ENCODE results near the gene CRYGN.

The CRYGN gene

GRCh38 chr7:151425670-151426440 lies 14.1 kb downstream of the CRYGN start:
- no peak for DNase-seq

GRCh38 chr7:151424799-151425198 lies 15.1 kb downstream of the CRYGN start:
- DNase-seq: no peak

GRCh38 chr7:151423936-151424335 lies 16.0 kb downstream of the CRYGN start:
- no peak for DNase-seq

DNA sequence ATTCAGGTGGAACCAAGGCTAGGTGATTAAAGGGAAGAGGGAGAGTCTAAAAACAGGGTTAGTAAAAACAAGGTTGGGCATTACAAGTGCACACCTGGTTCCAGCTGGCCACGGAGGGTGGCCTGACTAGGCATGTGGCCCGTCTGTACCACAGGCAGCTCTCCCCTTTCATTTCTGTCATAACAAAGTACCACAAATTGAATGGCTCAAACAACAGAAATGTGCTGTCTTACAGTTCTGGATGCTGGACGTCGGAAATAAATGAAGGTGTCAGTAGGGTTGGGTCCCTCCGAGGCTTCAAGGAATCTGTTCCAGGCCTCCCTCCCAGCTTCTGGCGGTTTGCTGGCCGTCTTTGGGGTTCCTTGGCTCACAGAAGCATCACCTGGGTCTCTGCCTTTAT lies 16.7 kb downstream of the CRYGN start:
- DNase-seq: no peak

DNA sequence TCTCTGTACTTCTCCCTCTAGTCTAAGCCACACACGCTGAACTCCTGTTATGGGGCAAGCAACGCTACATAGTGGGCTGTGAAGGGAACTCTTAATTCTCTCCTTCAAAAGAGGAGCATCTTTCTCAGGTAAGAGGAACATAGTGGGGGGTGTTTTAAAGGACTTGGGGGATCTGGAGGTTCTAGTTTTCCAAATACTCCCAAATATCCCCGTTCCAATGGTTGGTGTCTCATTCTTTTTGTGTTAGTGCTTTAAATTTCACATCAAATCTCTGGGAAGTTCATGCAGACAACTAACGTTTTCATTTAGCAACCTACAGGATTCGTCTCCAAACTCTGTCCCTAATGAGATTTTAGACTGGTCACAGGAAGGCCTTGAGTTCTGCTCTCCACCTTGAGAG lies 17.7 kb downstream of the CRYGN start:
- no peak for DNase-seq

DNA sequence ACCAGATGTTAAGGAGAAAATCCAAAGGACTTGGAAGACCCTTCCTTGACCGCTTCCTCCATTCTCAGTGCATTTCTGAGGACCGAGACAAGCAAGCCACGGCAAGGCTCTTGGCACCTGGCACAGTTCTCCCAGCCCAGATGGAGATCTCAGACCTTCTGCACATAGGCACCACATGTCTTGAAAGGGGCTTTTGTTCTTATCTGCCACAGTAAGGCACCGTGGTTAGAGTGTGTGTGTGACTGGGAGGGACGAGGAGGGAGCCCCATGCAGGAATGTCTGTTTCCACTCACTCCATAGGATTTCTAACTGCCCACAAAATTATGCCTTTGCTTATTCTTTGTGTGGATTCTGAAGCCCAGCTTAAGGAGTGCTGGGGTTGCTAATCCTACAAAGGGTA lies 19.8 kb downstream of the CRYGN start:
- DNase-seq: no peak

DNA sequence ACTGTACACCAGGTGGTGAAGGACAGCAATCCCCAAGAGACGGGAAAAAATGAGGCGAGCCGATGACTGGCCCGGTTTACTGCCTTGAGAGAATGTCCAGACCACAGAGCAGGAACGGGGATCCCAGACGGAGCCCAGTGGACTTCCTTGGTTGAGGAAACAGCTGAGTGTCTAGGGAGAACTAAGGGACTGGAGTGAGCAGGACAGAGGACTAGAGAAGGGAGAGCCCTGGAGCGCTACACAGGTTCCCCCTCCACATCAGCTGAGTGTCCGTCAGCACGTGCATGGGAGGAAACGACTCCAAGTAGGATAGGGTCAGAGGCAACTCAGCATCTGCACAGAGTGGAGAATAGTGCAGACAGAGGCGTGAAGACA lies 23.0 kb downstream of the CRYGN start:
- DNase-seq: no peak

GRCh38 chr7:151416112-151416940 lies 23.6 kb downstream of the CRYGN start:
- no peak for DNase-seq

DNA sequence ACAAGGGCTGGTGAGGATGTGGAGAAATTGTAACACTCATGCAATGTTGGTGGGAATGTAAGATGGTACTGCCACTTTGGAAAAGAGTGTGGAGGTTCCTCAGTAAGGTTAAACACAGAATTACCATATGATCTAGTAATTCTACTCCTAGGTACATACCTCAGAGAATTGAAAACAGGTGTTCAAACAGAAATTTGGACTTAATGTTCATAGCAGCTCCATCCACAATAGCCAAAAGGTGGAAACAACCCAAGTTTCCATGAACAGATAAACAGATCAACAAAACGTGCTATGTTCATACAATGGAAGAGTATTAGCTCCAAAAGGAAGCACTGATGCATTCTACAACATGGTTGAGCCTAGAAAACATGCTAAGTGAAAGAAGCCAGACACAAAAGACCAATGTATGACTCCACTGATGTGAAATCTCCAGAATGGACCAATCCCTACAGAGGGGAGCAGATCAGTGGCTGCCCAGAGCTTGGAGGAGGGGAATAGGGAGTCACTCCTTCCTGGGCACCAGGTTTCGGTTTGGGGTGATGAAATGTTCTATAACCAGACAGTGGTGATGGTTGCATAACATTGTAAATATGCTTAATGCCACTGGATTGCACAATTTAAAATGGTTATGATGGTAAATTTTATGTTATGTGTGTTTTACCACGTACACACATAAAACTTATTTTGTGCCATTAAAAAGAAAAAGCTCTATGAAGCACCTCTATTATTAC lies 24.4 kb downstream of the CRYGN start:
- no peak for DNase-seq

GRCh38 chr7:151413241-151413640 lies 26.7 kb downstream of the CRYGN start:
- DNase-seq: no peak

DNA sequence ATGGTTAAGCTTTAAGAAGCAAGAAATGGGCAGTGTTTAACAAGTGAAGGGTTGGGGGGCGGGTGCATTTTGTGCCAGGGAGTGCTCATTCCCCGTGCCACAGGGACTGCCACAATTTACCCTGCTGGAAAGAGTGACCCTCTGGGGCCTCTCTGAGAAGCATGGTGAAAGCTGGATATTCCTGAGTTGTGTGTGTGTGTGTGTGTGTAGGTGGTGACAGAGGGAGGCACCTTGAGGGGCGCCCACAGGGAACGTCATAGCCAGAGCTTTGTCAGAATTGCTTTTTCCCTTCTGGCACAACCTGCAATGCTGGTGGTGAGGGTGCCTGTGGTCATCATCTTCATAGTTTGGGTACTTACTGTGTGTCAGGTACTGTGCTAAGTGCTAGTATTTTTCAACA lies 27.6 kb downstream of the CRYGN start:
- DNase-seq: no peak

DNA sequence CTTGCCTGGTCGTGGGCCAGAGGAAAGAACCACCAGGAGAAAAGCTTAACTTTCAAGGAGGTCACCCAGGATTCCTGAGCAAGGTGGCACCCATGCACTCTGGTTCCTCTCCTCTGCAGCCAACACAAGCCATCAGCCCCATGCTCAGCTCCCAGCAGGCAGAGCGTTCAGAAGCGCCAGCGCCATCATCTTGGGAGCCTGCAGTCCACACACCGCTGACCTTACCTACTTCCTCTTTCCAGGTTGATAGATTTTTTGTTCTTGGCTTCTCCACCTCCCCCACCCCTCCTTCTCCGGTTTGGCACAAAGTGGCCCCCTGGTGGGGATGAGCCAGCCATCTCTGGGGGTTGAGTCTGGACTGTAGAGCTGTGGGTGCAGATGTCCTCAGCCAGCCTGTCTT lies 28.4 kb downstream of the CRYGN start:
- no peak for DNase-seq

DNA sequence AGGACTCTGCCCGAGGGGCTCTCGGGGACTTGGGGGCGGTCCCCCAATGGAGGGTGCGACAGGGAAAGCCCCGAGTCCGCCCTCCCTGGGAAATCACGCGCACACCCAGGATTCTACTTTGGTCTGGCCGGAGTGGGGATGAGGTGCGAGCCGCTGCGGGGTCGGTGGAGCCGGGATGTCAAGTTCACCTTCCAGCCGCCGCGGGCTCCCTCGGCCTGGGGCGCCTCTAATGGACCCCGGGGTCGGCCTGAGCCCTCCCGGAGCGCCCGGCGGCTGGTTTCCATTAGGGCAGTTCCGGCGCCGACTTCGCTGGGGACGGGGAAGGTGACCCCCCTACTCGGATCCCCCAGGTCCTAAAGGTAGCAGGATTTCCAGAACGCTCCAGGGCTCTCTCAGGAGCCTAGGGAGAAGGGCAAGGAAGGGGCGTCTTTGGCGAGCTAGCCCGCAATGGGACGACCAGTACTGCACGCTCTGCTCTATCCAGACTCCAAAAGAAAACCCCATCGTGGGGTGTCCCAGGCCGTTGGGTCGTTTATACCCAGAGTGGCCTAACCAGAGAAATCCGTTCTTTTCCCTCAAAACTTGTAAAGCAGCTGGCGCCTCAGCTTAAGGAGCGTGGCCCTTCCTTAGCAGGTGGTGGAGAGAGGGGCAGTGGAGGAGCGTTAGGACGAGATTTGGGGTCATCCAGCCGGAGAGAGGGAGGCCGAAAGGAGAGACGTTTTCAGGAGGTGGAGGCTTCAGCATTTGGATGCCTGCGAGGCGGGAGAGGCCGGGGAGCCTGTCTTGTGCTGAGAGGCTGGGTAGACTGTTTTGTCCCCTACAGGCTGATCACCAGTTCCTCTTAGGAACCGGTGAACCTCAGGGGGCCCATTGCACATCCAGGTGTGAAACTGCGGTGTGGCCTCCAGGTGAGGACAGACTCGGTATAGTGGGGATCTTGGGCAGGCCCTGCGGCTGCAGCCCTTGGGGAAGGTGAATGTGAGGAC lies 29.2 kb downstream of the CRYGN start:
- peak in 1 of 5 experiments; percentile 59 for DNase-seq

GRCh38 chr7:151409667-151410404 lies 30.1 kb downstream of the CRYGN start, which contains the start of gene WDR86:
TSS of gene WDR86 (minus strand) at chr7:151410038. CDS start at chr7:151409589, 449 bp downstream.
- DNase-seq: peak in 1 of 5 experiments; percentile 36

DNA sequence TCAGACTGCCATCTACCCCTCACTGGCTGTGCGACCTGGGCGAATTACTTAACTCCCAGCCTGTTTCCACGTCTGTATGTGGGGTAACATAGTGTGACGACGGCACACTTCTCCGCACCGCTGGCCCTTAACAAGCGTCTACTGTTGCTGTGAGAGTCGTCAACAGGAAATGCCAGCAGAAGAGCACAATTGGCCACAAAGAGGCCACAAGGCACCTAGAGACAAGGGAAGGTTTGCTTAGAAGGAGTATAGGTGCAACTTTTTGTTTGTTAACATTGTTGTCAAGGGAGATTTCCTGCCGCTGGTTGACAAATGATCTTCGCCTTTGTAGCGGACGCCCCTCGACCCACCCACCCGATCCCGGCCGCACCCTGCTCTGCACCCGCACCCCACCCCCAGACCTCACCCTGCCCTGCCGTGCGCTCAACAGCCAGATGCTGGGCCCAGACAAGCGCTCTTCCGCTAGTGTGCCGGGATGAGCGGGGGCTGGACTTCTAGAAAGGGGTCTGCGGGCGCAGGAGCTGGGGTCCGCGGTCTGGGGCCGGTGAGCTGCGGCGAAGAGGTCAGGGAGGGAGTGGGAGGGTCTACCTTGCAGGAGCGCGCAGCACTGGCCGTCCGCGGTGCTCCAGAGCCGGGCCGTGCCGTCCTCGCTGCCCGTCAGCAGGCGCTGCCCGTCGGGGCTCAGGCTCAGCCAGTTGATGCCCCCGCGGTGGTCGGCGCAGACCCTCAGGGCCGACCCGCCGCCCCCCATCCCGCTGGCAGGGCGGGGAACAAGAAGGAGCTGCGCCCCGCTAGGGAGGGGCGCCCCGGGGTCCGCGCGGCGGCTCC lies 30.9 kb downstream of the CRYGN start:
- peak; percentile 31 to 93 (median 71) for DNase-seq

GRCh38 chr7:151408498-151408838 lies 31.5 kb downstream of the CRYGN start:
- no peak for DNase-seq

GRCh38 chr7:151406886-151407583 lies 32.9 kb downstream of the CRYGN start:
- no peak for DNase-seq

DNA sequence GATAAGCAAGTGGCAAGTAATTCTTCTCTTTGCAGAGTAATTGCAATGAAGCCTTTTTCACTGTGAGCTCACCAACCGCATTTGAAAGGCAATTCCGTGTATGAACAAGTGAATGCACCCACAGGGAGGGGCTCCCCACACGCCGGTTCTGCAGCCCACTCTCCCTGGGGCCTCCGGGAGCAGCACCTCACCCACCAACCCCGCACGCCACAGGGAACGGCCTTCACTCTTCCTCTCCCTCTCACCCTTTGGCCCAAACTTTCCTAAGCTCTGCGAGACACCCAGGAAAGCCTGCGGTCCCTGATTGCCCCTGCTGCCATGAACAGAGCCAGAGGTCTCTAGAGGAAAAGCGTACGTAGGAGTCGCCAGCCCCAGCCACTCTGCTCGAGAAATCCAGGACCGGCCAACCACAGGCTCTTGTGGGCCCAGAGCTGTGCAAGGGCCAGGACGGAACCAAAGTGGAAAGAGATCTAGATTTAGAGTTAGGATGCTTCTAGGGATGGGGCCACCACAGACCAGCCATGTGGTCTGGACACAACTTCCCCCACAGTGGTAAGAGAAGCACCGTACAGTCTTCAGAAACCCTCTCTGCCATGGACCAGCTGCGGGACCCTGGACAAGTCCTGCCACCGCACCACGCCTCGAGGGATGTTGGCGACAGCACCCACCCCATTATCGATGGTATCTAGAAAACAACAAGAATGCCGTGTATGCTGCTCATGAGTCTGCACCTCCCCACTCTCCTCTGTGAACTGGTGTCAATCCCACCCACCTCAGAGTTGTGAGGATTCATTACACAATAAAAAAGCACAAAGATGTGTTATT lies 33.7 kb downstream of the CRYGN start:
- DNase-seq: no peak

DNA sequence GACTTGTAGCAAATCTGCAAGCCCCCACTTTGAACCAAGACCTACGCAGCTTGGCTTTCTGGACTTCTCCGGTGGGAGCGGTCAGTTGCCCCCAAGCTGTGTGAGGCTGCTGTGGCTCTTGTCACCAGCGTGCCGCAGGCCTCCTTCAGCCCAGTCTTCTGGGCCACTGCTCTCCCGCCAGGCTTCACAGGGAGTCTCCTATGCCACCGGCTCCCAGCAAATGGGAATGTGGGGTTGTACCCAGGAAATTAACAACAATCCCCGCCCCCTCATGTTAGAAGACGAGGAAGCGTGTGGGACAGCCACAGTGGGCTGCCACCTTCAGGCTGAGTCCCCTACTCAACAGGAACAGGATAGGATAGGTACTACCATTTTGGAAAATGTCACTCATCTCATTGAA lies 34.4 kb downstream of the CRYGN start:
- no peak for DNase-seq
